Fibroblast of skin of scalp (primary cell): ENCODE data around the gene FOXA1.

Experiments
- DNase-seq: peaks from one replicate; pipeline ENCODE4 v3.0.0-alpha.2; 2013

The FOXA1 gene

GRCh38 chr14:37602605-37603453, 7.8 kb upstream of the FOXA1 start:
- no peak for DNase-seq

- no peak for DNase-seq
Observed at GRCh38 chr14:37601865-37602264, 6.8 kb upstream of the FOXA1 start.

GRCh38 chr14:37600880-37601741, 6.1 kb upstream of the FOXA1 start:
- DNase-seq, result no peak

- no peak for DNase-seq
Observed at GRCh38 chr14:37599507-37600368, 4.7 kb upstream of the FOXA1 start.

GRCh38 chr14:37598747-37599506, 3.9 kb upstream of the FOXA1 start:
- DNase-seq, result no peak

- DNase-seq, result no peak
Observed at GRCh38 chr14:37597914-37598746, 3.1 kb upstream of the FOXA1 start.

GRCh38 chr14:37597538-37597913, 2.5 kb upstream of the FOXA1 start:
- peak; percentile 22 for DNase-seq

GRCh38 chr14:37596790-37597472, 1.9 kb upstream of the FOXA1 start:
- DNase-seq, result no peak

- no peak for DNase-seq
Observed at GRCh38 chr14:37595809-37596621, 966 bp upstream of the FOXA1 start.

- peak; percentile 82 for DNase-seq
Observed at GRCh38 chr14:37594238-37594970, 645 bp downstream of the FOXA1 start.

- DNase-seq, result no peak
Observed at GRCh38 chr14:37593511-37594237, 1.4 kb downstream of the FOXA1 start.

GRCh38 chr14:37592482-37593408, 2.3 kb downstream of the FOXA1 start:
- no peak for DNase-seq

- DNase-seq, result no peak
Observed at GRCh38 chr14:37591941-37592481, 3.0 kb downstream of the FOXA1 start.

- DNase-seq, result no peak
Observed at GRCh38 chr14:37591311-37591940, 3.6 kb downstream of the FOXA1 start.

GRCh38 chr14:37590428-37591139, 4.5 kb downstream of the FOXA1 start:
- no peak for DNase-seq
